HCT116 (cell line): Measurements from ENCODE around the gene CHAC1. TPM values are rescaled to one million over a fixed set of nuclear protein-coding genes. Genes with fewer than 3 reads are reported as not detected.

Source experiments
- ATAC-seq: fragments of 200-7000 bp; cut with Tn5 transposase; 2 replicates; pipeline ENCODE4 v1.9.1; 2020; ENCODE audit warnings: mild to moderate bottlenecking, moderate library complexity
- BruUV-seq: library from RNA; stranded (reverse); fragments of 400-500 nt; replicated peaks from 2 replicates; lab custom pipeline; 2021; lab: Mats Ljungman, UMichigan
- CTCF ChIA-PET: fragments of 300-600 bp; sonication (Branson Sonifier 250); formaldehyde crosslinking; loops from one replicate; lab custom pipeline; 2021; ENCODE audit warnings: antibody characterized with exemption; lab: Charles Lee
- POLR2A ChIA-PET: fragments of 300-600, 350-600 bp; sonication (Branson Sonifier 250); formaldehyde crosslinking; loops from one replicate; lab custom pipeline; 2021; ENCODE audit warnings: antibody characterized with exemption; lab: Charles Lee
- RAD21 ChIA-PET, 2 experiments: fragments of 300-600 bp; sonication (Branson Sonifier 250); formaldehyde crosslinking; loops; one replicate each; lab custom pipeline; 2023; ENCODE audit warnings: low total read pairs in 2 of 2; ENCODE audit not compliant: uncharacterized antibody in 2 of 2, unreplicated experiment in 2 of 2, low non-redundant PET in 1 of 2; lab: Charles Lee
- DNase-seq: peaks from one replicate; pipeline ENCODE4 v3.0.0-alpha.2; 2010; ENCODE audit warnings: low read depth, low spot score
- H2AFZ ChIP-seq: fragments of 200-600 bp; shearing (Covaris generic), sonication (generic); 2 replicates; pipeline ENCODE4 v1.6.1; 2017; ENCODE audit warnings: low read depth, mixed run types, mixed read lengths, antibody characterized with exemption, low read length; ENCODE audit not compliant: poor library complexity, severe bottlenecking
- H3K27ac ChIP-seq: 2 replicates; pipeline ENCODE4 v1.5.1; 2012; ENCODE audit warnings: low read depth, low read length
- H3K27me3 ChIP-seq: fragments of 200-600 bp; sonication (generic); 2 replicates; pipeline ENCODE4 v1.6.1; 2016; ENCODE audit warnings: mixed run types, low read length, mixed read lengths; ENCODE audit not compliant: insufficient read depth
- H3K36me3 ChIP-seq, 2 experiments: fragments of 200-500 bp in 1 of 2; fragments of 200-600 bp in 1 of 2; sonication (Bioruptor generic) in 1 of 2; sonication (generic) in 1 of 2; 2 replicates each; pipeline versions ENCODE4 v1.5.1 to v1.6.1; 2014 to 2016; ENCODE audit warnings: low read length in 2 of 2, inconsistent platforms in 1 of 2, mixed read lengths in 1 of 2, mixed run types in 1 of 2; ENCODE audit not compliant: insufficient read depth in 2 of 2, control insufficient read depth in 1 of 2
- H3K4me1 ChIP-seq, 2 experiments: fragments of 200-600 bp in 1 of 2; sonication (generic) in 1 of 2; 2 replicates each; pipeline versions ENCODE4 v1.5.1 to v1.6.1; 2012 to 2017; ENCODE audit warnings: low read length in 2 of 2, inconsistent platforms in 1 of 2, mild to moderate bottlenecking in 1 of 2, mixed read lengths in 1 of 2, mixed run types in 1 of 2, moderate library complexity in 1 of 2; ENCODE audit not compliant: insufficient read depth in 2 of 2, control insufficient read depth in 1 of 2
- H3K4me2 ChIP-seq: fragments of 200-600 bp; sonication (generic); 2 replicates; pipeline ENCODE4 v1.6.1; 2017; ENCODE audit warnings: mixed run types, low read length, mixed read lengths
- H3K4me3 ChIP-seq, 2 experiments: fragments of 200-600 bp in 1 of 2; sonication (generic) in 1 of 2; replicated peaks in 1 of 2; 2 replicates each; pipeline ENCODE4 v1.5.1; 2011 to 2016; ENCODE audit warnings: low read length in 2 of 2, control low read depth in 1 of 2, low read depth in 1 of 2, mild to moderate bottlenecking in 1 of 2, mixed read lengths in 1 of 2, mixed run types in 1 of 2
- H3K79me2 ChIP-seq: fragments of 200-600 bp; sonication (generic); 2 replicates; pipeline ENCODE4 v1.6.1; 2017; ENCODE audit warnings: mild to moderate bottlenecking, mixed run types, low read length, moderate library complexity, mixed read lengths; ENCODE audit not compliant: insufficient read depth
- H3K9ac ChIP-seq: fragments of 200-600 bp; sonication (generic); 2 replicates; pipeline ENCODE4 v1.6.1; 2016; ENCODE audit warnings: low read length, mixed read lengths
- H3K9me2 ChIP-seq: fragments of 200-600 bp; sonication (generic), shearing (Covaris generic); 2 replicates; pipeline ENCODE4 v1.6.1; 2017; ENCODE audit warnings: mixed run types, mild to moderate bottlenecking, moderate library complexity; ENCODE audit not compliant: insufficient read depth
- H3K9me3 ChIP-seq, 2 experiments: fragments of 200-500 bp in 1 of 2; fragments of 200-600 bp in 1 of 2; sonication (Bioruptor generic) in 1 of 2; sonication (generic) in 1 of 2; 2 replicates each; pipeline ENCODE4 v1.6.1; 2014 to 2017; ENCODE audit warnings: low read length in 2 of 2, mixed read lengths in 2 of 2, inconsistent platforms in 1 of 2, low read depth in 1 of 2, mild to moderate bottlenecking in 1 of 2, mixed run types in 1 of 2, moderate library complexity in 1 of 2; ENCODE audit not compliant: control insufficient read depth in 1 of 2, insufficient read depth in 1 of 2
- H4K20me1 ChIP-seq: fragments of 200-600 bp; sonication (generic), shearing (Covaris generic); 2 replicates; pipeline ENCODE4 v1.6.1; 2017; ENCODE audit warnings: mixed run types, mild to moderate bottlenecking, moderate library complexity; ENCODE audit not compliant: insufficient read depth
- CEBPB ChIP-seq: IDR thresholded peaks from 2 replicates; pipeline ENCODE4 v1.6.1; 2012; ENCODE audit warnings: low read depth
- EGR1 ChIP-seq: IDR thresholded peaks from 2 replicates; pipeline ENCODE4 v1.6.1; 2012; ENCODE audit warnings: low read depth
- ELF1 ChIP-seq: IDR thresholded peaks from 2 replicates; pipeline ENCODE4 v1.6.1; 2012; ENCODE audit warnings: low read depth, borderline replicate concordance
- EZH2 ChIP-seq: fragments of 200-600 bp; sonication (generic); IDR thresholded peaks from 2 replicates; pipeline ENCODE4 v1.6.1; 2017; ENCODE audit warnings: antibody characterized with exemption, mixed run types
- EZH2phosphoT487 ChIP-seq: fragments of 200-600 bp; IDR thresholded peaks from 2 replicates; pipeline ENCODE4 v1.6.1; 2018; ENCODE audit warnings: antibody characterized with exemption, borderline replicate concordance
- FOSL1 ChIP-seq: IDR thresholded peaks from 2 replicates; pipeline ENCODE4 v1.6.1; 2012; ENCODE audit warnings: low read depth
- MAX ChIP-seq: IDR thresholded peaks from 2 replicates; pipeline ENCODE4 v1.6.1; 2012
- SIN3A ChIP-seq: IDR thresholded peaks from 2 replicates; pipeline ENCODE4 v1.6.1; 2012; ENCODE audit warnings: low read depth
- SP1 ChIP-seq: IDR thresholded peaks from 2 replicates; pipeline ENCODE4 v1.6.1; 2012; ENCODE audit warnings: low read depth
- ZBTB33 ChIP-seq: IDR thresholded peaks from 2 replicates; pipeline ENCODE4 v1.6.1; 2011; ENCODE audit warnings: mild to moderate bottlenecking, low read length, moderate library complexity; ENCODE audit not compliant: insufficient replicate concordance; ENCODE audit errors: extremely low read depth
- ZNF274 ChIP-seq: fragments of 200-500 bp; sonication (Bioruptor generic); IDR thresholded peaks from 2 replicates; pipeline ENCODE4 v1.6.1; 2014; ENCODE audit warnings: mild to moderate bottlenecking, low read depth, low read length, inconsistent platforms
- intact Hi-C: fragments of 100-400 bp; cut with micrococcal nuclease; formaldehyde crosslinking; loops from 2 replicates; pipeline ENCODE4 v1.10.0; 2022
- total RNA-seq: library from RNA; stranded (reverse); gene quantifications from one replicate; pipeline ENCODE4 v1.2.1, GENCODE V29; 2021; ENCODE audit not compliant: unreplicated experiment
- TF ChIP-seq, protein P1 (sequence below): IDR thresholded peaks from 2 replicates; pipeline ENCODE4 v1.6.1; 2012
- TF ChIP-seq, protein P2 (sequence below): IDR thresholded peaks from 2 replicates; pipeline ENCODE4 v1.6.1; 2012; ENCODE audit warnings: low read depth

Gene CHAC1
- total RNA-seq, 1 experiment from 2014 or later = 58.9 TPM

GRCh38 chr15:40992825-40993224, 39.6 kb downstream of the CHAC1 start:
- POLR2A ChIA-PET = no interaction called here
- H3K4me3 ChIP-seq = no peak overlapping the region
- BruUV-seq = no TSS peak
- H3K9me2 ChIP-seq = no peaks in the 10 kb centered on the region
- no peaks in the 10 kb centered on the region for H4K20me1 ChIP-seq
- no peak overlapping the region for H3K9ac ChIP-seq
- H2AFZ ChIP-seq = no peak overlapping the region
- intact Hi-C loops = no loop called here
- no peaks in the 10 kb centered on the region for H3K27me3 ChIP-seq
- H3K9me3 ChIP-seq = no peaks in the 10 kb centered on the region
- CTCF ChIA-PET = no interaction called here
- no peaks in the 10 kb centered on the region for H3K4me1 ChIP-seq
- RAD21 ChIA-PET = no interaction called here
- peaks cover 21 to 46% of the 10 kb centered on the region in 2 experiments; a peak in 3 of 4 replicates for H3K36me3 ChIP-seq
- ATAC-seq (no peak), DNase-seq (no peak)
- no peak for TF ChIP-seq CEBPB
- no peaks in the 10 kb centered on the region; the same call in 1 of the 2 replicates for H3K79me2 ChIP-seq
- H3K27ac ChIP-seq = no peak overlapping the region
- H3K4me2 ChIP-seq = no peak overlapping the region

GRCh38 chr15:40995656-40996055, 42.4 kb downstream of the CHAC1 start:
- DNase-seq = no peak
- H3K4me2 ChIP-seq = no peak overlapping the region
- POLR2A ChIA-PET = no interaction called here
- no peaks in the 10 kb centered on the region for H3K27me3 ChIP-seq
- no peak overlapping the region for H3K4me3 ChIP-seq
- RAD21 ChIA-PET = no interaction called here
- no peak for ATAC-seq
- H3K4me1 ChIP-seq = no peaks in the 10 kb centered on the region
- no peak overlapping the region for H2AFZ ChIP-seq
- no peak overlapping the region for H3K9ac ChIP-seq
- no peak overlapping the region for H3K27ac ChIP-seq
- H3K9me2 ChIP-seq = no peaks in the 10 kb centered on the region
- no peaks in the 10 kb centered on the region for H3K79me2 ChIP-seq
- intact Hi-C loops = no loop called here
- CTCF ChIA-PET = no interaction called here
- H3K36me3 ChIP-seq = peaks cover 16 to 40% of the 10 kb centered on the region in 2 experiments; a peak in 2 of 4 replicates
- TF ChIP-seq SP1 = no peak
- no peak for TF ChIP-seq EZH2phosphoT487
- no peak for TF ChIP-seq MAX
- no peak for TF ChIP-seq EGR1
- no peak for TF ChIP-seq FOSL1
- no peak for TF ChIP-seq SIN3A
- TF ChIP-seq, protein P1, sequence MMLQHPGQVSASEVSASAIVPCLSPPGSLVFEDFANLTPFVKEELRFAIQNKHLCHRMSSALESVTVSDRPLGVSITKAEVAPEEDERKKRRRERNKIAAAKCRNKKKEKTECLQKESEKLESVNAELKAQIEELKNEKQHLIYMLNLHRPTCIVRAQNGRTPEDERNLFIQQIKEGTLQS = no peak
- TF ChIP-seq ZBTB33 = no peak
- no peak for TF ChIP-seq ELF1
- TF ChIP-seq ZNF274 = no peak
- TF ChIP-seq, protein P2, sequence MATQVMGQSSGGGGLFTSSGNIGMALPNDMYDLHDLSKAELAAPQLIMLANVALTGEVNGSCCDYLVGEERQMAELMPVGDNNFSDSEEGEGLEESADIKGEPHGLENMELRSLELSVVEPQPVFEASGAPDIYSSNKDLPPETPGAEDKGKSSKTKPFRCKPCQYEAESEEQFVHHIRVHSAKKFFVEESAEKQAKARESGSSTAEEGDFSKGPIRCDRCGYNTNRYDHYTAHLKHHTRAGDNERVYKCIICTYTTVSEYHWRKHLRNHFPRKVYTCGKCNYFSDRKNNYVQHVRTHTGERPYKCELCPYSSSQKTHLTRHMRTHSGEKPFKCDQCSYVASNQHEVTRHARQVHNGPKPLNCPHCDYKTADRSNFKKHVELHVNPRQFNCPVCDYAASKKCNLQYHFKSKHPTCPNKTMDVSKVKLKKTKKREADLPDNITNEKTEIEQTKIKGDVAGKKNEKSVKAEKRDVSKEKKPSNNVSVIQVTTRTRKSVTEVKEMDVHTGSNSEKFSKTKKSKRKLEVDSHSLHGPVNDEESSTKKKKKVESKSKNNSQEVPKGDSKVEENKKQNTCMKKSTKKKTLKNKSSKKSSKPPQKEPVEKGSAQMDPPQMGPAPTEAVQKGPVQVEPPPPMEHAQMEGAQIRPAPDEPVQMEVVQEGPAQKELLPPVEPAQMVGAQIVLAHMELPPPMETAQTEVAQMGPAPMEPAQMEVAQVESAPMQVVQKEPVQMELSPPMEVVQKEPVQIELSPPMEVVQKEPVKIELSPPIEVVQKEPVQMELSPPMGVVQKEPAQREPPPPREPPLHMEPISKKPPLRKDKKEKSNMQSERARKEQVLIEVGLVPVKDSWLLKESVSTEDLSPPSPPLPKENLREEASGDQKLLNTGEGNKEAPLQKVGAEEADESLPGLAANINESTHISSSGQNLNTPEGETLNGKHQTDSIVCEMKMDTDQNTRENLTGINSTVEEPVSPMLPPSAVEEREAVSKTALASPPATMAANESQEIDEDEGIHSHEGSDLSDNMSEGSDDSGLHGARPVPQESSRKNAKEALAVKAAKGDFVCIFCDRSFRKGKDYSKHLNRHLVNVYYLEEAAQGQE = no peak
- TF ChIP-seq EZH2 = no peak
- H3K9me3 ChIP-seq = no peaks in the 10 kb centered on the region
- no TSS peak for BruUV-seq
- H4K20me1 ChIP-seq = no peaks in the 10 kb centered on the region
